HG03064 (cell line): ENCODE data around the gene RPL12.
"Not testable (repeated sequence)": the region's sequence is repeated elsewhere in the genome, so short reads cannot be mapped to it uniquely, and the experiment has no call there.

Experiments used
- ATAC-seq: cut with Tn5 transposase; IDR thresholded peaks from one replicate; pipeline ENCODE4 v1.9.1; 2021; ENCODE audit warnings: low read depth; ENCODE audit not compliant: unreplicated experiment

RPL12 gene

GRCh38 chr9:127470662-127471061, 19.5 kb upstream of the RPL12 start:
- ATAC-seq, result no peak

- ATAC-seq, result no peak
Measured at GRCh38 chr9:127467621-127468020, 16.4 kb upstream of the RPL12 start.

- not testable (repeated sequence) for ATAC-seq
Measured at GRCh38 chr9:127466407-127466917, 15.3 kb upstream of the RPL12 start.

- ATAC-seq, result no peak
Measured at GRCh38 chr9:127463911-127464310, 12.7 kb upstream of the RPL12 start.

GRCh38 chr9:127463382-127463781, 12.2 kb upstream of the RPL12 start:
- no peak for ATAC-seq

- ATAC-seq, result no peak
Measured at GRCh38 chr9:127458921-127459320, 7.7 kb upstream of the RPL12 start.

- ATAC-seq, result no peak
Measured at GRCh38 chr9:127457191-127457878, 6.1 kb upstream of the RPL12 start.

GRCh38 chr9:127455324-127455992, 4.3 kb upstream of the RPL12 start:
- no peak for ATAC-seq

- no peak for ATAC-seq
Measured at GRCh38 chr9:127452691-127453090, 1.5 kb upstream of the RPL12 start.

- ATAC-seq, result peak; percentile 10
Measured at GRCh38 chr9:127451858-127452656, 851 bp upstream of the RPL12 start.

- ATAC-seq, result peak; percentile 16
Measured at GRCh38 chr9:127451608-127451857, 327 bp upstream of the RPL12 start.

- ATAC-seq, result no peak
Measured at GRCh38 chr9:127450243-127450760, 904 bp downstream of the RPL12 start.

GRCh38 chr9:127449332-127449966, 1.8 kb downstream of the RPL12 start:
- no peak for ATAC-seq

- no peak for ATAC-seq
Measured at GRCh38 chr9:127448112-127448805, 2.9 kb downstream of the RPL12 start.

GRCh38 chr9:127447416-127448111, 3.6 kb downstream of the RPL12 start:
- ATAC-seq, result no peak

GRCh38 chr9:127446713-127447415, 4.3 kb downstream of the RPL12 start:
- no peak for ATAC-seq

GRCh38 chr9:127445851-127446712, 5.1 kb downstream of the RPL12 start:
- ATAC-seq, result no peak
